WI38 (cell line): ENCODE data around the gene CASQ2.

Source experiments
- H3K4me3 ChIP-seq: 2 replicates; pipeline ENCODE4 v1.5.1; 2011; ENCODE audit warnings: low read depth, mild to moderate bottlenecking, control low read depth, low read length
- CTCF ChIP-seq: IDR thresholded peaks from 2 replicates; pipeline ENCODE4 v1.5.1; 2012; ENCODE audit warnings: low read depth, mild to moderate bottlenecking, control low read depth, low read length

CASQ2 gene

GRCh38 chr1:115728341-115728740 lies 40.2 kb downstream of the CASQ2 start:
- H3K4me3 ChIP-seq = no peak overlapping the region
- no peak for TF ChIP-seq CTCF

DNA sequence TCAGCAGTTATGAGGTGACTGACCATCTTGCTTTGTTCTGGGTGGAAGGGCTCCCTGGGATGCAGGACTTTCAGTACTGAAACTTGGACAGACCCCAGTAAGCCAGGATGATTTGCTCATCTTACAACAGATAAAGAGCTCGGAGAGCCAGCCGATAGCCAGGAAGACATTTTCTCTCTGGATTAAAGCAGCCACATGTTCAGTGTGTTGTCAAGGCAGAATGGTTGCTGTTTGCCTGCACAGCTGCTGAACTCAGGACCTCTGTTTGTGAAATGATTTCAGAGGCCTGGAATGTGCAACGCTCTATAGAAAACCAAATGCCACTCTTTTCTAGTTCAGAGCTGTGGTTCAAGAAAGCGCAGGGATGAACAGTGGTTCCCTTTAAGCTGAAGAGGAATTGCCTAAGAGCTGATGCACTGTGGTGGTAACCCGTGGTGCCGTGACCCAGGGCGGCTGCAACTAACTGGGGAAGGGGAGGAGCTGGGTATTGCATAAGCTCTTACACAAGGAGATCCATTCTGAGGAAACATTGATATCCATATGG lies 40.7 kb downstream of the CASQ2 start:
- no peak for TF ChIP-seq CTCF

DNA sequence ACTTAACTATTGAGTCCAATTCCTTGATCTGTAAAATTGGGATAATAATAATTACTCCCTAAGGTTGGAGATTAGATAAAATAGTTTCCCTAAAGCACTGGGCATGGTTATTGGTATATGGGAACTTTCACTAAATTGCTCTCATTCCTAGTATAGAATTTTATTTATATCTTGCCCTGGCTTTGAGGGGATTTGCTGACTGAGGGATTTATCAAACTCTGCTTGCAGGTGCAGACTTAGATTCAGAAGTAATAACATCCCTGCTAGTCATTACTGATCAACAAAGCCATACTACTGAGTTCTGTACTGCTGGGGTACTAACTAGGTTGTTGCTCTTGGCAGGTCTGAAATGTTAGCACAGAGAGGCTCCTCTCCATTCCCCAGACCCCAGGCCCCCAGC lies 41.9 kb downstream of the CASQ2 start:
- no peak for TF ChIP-seq CTCF
- H3K4me3 ChIP-seq = no peak overlapping the region

More for the DNA sequence above, 40.7 kb downstream of the CASQ2 start:
- no peak overlapping the region for H3K4me3 ChIP-seq

- H3K4me3 ChIP-seq = no peak overlapping the region
- TF ChIP-seq CTCF = no peak
Observed at GRCh38 chr1:115726161-115726560, 42.4 kb downstream of the CASQ2 start.

DNA sequence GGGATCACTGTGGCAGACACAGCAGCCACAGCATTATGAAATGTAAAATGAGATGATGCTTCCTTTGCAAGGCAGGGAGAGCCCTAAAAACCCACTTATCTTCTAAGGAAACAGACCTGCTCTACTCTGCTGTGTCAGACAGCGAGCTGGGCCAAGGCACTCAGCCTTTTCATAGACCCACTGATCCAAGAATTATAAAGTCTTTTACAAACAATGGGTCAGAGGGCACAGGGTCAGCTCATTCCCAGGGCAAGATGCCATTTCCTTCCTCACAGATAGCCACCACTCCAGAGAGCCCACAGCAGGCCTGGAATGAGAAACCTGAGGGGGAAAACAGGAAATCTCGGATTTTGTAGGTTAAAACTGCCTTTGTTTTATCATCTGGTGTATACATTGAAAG lies 42.9 kb downstream of the CASQ2 start:
- no peak overlapping the region for H3K4me3 ChIP-seq
- no peak for TF ChIP-seq CTCF

DNA sequence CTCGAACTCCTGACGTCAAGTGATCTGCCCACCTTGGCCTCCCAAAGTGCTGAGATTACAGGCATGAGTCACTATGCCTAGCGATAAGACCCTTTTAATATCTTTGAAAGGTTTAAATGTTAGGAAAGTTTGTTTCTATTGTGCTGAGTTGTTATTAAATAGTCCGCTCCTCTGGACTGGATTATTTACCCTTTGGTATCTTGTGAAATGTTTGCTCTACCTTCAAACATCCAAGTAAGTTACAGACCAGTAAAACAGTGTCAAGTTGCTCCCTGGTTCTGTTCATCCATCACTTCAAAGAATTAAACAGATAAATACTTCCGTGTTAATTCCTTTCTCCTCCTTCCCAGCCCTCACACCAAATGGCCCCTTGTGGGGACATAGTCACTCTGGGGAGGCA lies 44.8 kb downstream of the CASQ2 start:
- no peak overlapping the region for H3K4me3 ChIP-seq
- no peak for TF ChIP-seq CTCF

- no peak for TF ChIP-seq CTCF
Observed at GRCh38 chr1:115722221-115722620, 46.3 kb downstream of the CASQ2 start.

More at GRCh38 chr1:115722221-115722620, 46.3 kb downstream of the CASQ2 start:
- no peak overlapping the region for H3K4me3 ChIP-seq
